HG03159 (cell line): Measurements from ENCODE around the gene COQ2.
"Not testable (repeated sequence)": the region's sequence is repeated elsewhere in the genome, so short reads cannot be mapped to it uniquely, and the experiment has no call there.

ENCODE experiments used
- ATAC-seq: cut with Tn5 transposase; IDR thresholded peaks from one replicate; pipeline ENCODE4 v1.9.1; 2021; ENCODE audit warnings: mild to moderate bottlenecking, moderate library complexity; ENCODE audit not compliant: unreplicated experiment

The COQ2 gene

GRCh38 chr4:83251447-83251830, 33.2 kb downstream of the COQ2 start:
- no peak for ATAC-seq

- ATAC-seq: no peak
Observed at GRCh38 chr4:83250687-83251446, 33.7 kb downstream of the COQ2 start.

DNA sequence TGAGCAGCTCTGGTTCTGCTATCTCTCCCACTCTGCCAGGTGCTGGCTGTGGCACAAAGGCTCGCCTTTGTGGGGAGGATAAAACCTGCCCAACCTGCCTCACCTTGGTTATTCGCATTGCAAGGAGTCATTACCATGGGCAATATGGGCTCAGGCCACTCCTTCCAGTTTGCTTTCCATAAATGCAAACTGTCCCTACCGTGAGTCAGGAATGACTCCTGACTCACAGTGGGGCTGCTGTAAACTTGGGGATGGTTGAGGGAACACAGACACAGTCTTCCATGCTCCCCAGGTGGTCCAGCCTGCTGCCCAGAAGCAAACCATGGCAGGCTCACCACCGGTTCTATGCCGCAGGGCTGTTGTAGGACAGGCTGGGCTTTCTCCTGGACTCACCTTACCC, 36.1 kb downstream of the COQ2 start:
- ATAC-seq: no peak

DNA sequence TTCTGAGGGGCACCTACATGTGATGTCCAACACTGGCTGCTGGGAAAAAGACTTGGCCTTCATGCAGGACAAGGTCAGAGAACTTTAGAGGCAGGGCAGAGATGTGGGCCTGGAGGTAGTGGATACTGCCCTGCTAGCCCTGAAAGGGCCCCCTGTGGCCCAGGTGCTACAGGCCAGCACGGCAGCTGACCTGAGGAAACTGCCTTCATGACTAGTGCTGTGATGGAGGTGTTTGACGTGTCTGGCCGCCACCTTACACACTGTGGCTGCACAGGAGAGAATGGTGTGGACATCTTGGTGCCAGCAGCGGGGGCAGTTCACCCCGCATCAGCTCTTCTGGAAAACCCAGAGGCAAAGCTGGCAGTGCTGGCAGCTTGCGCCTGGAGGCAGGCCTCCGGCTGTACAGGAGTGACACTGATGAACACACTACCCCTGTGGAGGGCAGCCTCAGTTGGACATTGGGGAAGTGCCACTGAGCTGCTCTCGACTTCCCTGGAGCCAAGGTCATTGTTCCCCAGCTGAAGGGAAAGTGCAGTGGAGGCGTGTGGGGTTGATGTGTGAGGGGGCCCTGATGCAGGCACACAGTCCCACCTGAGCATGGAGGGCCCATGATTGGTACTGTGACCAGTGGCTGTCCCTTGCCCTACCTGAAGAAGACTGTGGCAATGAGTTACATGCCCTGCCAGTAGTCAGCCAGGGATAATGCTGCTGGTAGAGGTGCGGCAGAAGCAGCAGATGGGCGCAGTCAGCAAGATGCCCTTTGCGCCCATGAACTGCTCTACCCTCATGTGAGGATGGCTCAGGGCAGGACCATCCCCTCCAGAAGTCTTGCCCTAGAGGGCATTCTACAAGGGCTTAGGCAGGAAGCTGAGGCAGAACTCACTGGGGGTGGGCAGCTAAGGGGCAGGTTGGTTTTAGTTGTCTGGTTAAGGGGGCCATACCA, 36.9 kb downstream of the COQ2 start:
- no peak for ATAC-seq

DNA sequence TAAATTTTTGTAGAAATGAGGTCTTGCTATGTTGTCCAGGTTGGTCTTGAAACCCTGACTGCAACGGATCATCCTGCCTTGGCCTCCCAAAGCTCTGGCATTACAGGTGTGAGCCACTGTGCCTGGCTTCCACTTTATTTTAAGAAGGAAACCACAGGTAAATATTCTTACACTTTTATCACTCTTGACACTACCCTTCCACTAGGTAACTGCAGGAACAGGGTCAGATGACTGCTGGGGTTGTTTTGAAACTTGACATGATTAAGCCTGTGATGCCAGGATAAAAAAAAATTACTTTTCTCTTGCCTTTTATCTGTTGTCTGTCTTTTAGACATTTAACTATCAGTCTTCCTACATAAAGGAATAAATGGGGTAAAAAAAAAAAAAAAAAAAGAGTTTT, 43.5 kb downstream of the COQ2 start:
- ATAC-seq: no peak

GRCh38 chr4:83240379-83240875, 44.2 kb downstream of the COQ2 start:
- ATAC-seq: peak; percentile 88

- ATAC-seq: no peak
Observed at GRCh38 chr4:83238393-83239248, 46.0 kb downstream of the COQ2 start.

- ATAC-seq: no peak
Observed at GRCh38 chr4:83237591-83237990, 47.0 kb downstream of the COQ2 start.

DNA sequence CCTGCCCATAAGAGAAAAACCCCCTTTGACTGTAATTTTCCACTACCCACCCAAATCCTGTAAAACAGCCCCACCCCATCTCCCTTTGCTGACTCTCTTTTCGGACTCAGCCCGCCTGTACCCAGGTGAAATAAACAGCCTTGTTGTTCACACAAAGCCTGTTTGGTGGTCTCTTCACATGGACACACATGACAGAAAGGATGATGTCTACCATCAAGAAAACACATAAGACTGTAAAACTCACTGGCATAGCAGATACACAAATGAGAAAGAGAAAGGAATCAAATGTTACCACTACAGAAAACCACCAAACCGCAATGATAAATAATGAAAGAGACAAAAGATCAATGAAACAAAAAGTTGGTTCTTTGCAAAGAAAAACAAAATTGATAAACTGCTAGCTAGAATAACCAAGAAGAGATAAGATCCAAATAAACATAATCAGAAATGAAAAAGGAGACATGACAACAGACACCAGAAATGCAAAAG, 48.9 kb downstream of the COQ2 start:
- not testable (repeated sequence) for ATAC-seq

- ATAC-seq: no peak
Observed at GRCh38 chr4:83234902-83235644, 49.5 kb downstream of the COQ2 start.

GRCh38 chr4:83234387-83234786, 50.2 kb downstream of the COQ2 start:
- ATAC-seq: not testable (repeated sequence)

DNA sequence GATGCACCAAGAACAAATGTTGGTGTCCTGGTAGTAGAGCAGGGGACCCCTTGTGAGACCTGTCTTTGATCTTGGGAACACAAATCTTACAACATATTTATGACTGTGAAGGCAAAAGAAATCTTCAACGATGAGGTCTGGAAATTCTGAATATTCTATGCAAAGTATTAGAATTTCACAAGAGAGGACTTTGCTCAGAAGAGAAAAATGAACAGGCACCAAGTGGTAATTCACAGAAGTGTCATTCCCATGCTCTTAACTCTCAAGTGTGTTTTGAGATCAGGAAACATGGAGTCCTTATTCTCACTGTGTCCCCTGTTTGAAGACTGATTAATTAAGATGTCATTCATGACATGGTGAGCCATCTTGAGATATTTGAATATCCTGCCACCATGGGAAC, 52.5 kb downstream of the COQ2 start:
- ATAC-seq: no peak

DNA sequence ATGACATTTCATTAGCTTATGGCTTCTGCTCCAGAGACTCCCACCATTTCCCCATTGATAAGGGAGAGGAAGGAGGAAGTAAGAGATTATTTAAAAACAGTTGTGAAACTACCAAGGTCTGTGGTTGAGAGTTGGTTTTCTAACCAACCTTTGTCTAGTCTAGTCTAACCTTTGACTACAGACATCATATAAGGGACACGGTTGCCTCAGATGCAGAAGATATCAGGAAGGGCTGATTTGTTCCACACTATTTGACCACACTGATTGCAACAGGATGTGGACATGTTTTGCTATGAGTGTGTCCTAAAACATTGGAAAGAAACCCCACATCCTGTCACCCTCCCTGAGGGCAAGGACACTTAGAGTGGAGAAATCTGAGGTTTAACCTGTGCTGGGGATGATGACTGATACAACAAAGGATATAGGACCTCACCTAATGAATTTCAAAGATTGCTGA, 53.0 kb downstream of the COQ2 start:
- peak; percentile 63 for ATAC-seq

DNA sequence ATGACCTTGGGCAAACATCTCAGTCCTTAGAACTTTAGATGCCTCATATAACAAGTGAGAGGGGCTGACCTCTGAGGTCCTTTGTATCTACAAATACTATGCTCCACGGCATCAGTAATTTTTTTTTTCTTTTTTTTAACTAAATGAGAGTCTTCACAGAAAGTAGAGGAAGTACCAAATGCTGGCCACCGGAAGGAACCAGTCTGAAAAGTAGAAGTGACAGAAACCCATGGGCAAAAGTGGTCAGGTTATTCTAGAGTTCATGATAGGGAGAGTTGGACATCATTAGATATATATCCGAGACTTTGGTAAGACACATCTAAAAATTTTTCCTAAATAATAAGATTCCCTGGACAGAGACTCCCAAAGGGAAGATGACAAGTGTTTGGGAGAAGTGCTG, 53.7 kb downstream of the COQ2 start:
- ATAC-seq: no peak

- no peak for ATAC-seq
Observed at GRCh38 chr4:83229791-83230190, 54.8 kb downstream of the COQ2 start.

DNA sequence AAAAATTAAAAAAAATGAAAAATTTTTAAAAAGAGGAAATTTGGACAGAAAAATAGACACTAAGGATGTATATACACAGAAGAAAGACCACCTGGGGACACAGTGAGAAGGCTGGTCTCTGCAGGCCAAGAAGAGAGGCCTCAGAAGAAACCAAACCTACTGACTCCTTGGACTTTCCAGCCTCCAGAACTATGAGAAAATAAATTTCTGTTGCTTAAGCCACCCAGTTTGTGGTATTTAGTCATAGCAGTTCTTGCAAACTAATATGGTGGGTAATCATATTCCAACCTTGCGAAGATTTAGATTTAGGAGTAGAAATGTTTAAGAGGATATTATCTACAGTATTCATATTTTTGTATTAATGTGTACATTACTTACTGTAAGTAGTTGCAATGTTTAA, 56.4 kb downstream of the COQ2 start:
- ATAC-seq: no peak

- no peak for ATAC-seq
Observed at GRCh38 chr4:83224502-83225197, 59.9 kb downstream of the COQ2 start.

DNA sequence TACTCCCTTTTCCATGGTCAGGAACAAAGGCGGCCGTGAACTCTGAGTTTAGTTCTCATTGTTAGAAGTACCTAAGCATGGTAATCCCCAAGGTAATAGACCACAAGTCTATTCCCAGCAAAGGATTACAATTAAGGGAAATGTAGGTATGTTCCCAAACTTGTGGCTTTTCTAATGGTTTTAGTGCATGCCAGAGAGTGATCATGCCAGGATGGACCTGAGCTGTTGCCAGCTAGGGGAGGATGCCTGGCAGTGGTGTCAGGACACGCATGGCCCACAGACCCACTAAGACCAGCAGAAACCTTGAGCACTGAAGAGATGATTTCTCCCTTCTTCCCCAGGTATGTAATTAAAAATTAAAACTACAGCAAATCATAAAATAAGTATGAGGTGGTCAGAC, 60.8 kb downstream of the COQ2 start:
- ATAC-seq: no peak

GRCh38 chr4:83221897-83222441, 62.6 kb downstream of the COQ2 start:
- ATAC-seq: peak; percentile 41
